ENCODE data around the gene SVEP1. TPM values are rescaled to one million over a fixed set of nuclear protein-coding genes. Genes with fewer than 3 reads are reported as not detected.

SVEP1 gene
- total and polyA plus RNA-seq, 7 experiments from 2014 or later, result 0.08 to 0.22 TPM; not detected in 5

DNA sequence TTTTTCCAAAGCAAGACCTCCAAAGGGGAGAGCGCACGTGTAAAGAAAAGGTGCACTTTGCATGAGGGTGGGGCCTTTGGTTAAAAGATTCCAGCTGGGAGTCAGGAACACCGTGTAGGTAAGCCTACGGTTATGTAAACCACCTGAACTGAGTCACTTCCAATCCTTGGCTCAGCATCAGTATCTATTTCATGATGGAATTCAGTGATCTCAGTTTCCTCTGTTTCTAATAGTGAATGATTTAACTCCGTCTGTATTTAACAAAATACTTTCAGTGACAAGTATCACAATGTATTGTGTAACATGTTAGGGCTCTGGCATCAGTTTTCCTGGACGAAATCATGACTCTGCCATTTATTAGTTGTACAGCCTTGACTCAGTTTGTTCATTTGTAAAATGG lies 1.3 kb upstream of the SVEP1 start:
- Histone ChIP-seq H3K27me3 (ENCODE audit: control insufficient read depth in 2 of 2, insufficient read depth in 2 of 2, low read length in 2 of 2) (no peaks in the 10 kb centered on the region), H3K4me3 (ENCODE audit: low read length) (no peak overlapping the region), H3K36me3 (ENCODE audit: control insufficient read depth in 2 of 3, insufficient read depth in 3 of 3, low read length in 3 of 3) (no peaks in the 10 kb centered on the region), H3K9me3 (ENCODE audit: control insufficient read depth in 2 of 3, low read length in 3 of 3) (no peaks in the 10 kb centered on the region), H3K27ac (ENCODE audit: low read depth, low read length) (no peak overlapping the region), H3K4me1 (ENCODE audit: control insufficient read depth in 2 of 2, insufficient read depth in 2 of 2, low read length in 2 of 2) (no peaks in the 10 kb centered on the region)
- H3K27me3 Mint-ChIP-seq, result peaks cover 37 to 50% (median 38%) of the 10 kb centered on the region in 5 donors
- H3K27ac Mint-ChIP-seq, result no peak overlapping the region
- H3K4me3 Mint-ChIP-seq, result no peak overlapping the region
- intact Hi-C loops (cut with micrococcal nuclease), result no loop called here
- no peak for ATAC-seq
- no peak for DNase-seq
- peaks cover 0 to 4% (median 0%) of the 10 kb centered on the region in 5 donors for H3K36me3 Mint-ChIP-seq
- POLR2A ChIA-PET, result no interaction called here
- peaks cover 0 to 14% (median 2%) of the 10 kb centered on the region in 11 donors for H3K9me3 Mint-ChIP-seq
- H3K4me1 Mint-ChIP-seq, result peaks cover 0 to 4% (median 0%) of the 10 kb centered on the region in 7 donors
- CTCF ChIA-PET, result no interaction called here

DNA sequence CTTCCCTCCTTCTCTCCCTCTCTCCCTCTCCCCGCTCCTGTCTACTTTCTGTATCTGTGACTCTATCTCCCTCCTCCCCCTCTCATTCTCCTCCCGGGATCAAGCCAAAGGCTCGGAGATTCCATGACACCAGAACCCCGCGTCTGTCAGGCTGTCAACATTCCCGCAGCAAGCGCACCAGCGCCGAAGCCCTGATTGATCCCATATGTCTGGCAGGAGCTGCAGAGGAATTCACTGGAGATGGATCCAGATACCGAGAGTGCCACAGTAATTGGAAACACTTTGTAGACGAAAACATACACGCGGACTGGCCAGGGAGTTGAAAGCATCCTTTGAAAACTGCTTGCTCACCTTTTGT lies 300 bp upstream of the SVEP1 start:
- ChIA-PET CTCF (no interaction called here), POLR2A (no interaction called here)
- Histone ChIP-seq H3K9me3 (ENCODE audit: control insufficient read depth in 2 of 3, low read length in 3 of 3) (no peaks in the 10 kb centered on the region), H3K36me3 (ENCODE audit: control insufficient read depth in 2 of 3, insufficient read depth in 3 of 3, low read length in 3 of 3) (no peaks in the 10 kb centered on the region), H3K4me1 (ENCODE audit: control insufficient read depth in 2 of 2, insufficient read depth in 2 of 2, low read length in 2 of 2) (no peaks in the 10 kb centered on the region), H3K27me3 (ENCODE audit: control insufficient read depth in 2 of 2, insufficient read depth in 2 of 2, low read length in 2 of 2) (no peaks in the 10 kb centered on the region), H3K27ac (ENCODE audit: low read depth, low read length) (no peak overlapping the region), H3K4me3 (ENCODE audit: low read length) (no peak overlapping the region)
- ATAC-seq (no peak), DNase-seq (no peak)
- Mint-ChIP-seq H3K27ac (no peak overlapping the region), H3K36me3 (peaks cover 0 to 4% (median 0%) of the 10 kb centered on the region in 5 donors), H3K27me3 (peaks cover 37 to 51% (median 38%) of the 10 kb centered on the region in 5 donors), H3K9me3 (peaks cover 0 to 10% (median under 1%) of the 10 kb centered on the region in 11 donors), H3K4me3 (peak overlapping the region in 1 of 10 donors; percentile 51), H3K4me1 (peaks cover 0 to 4% (median 0%) of the 10 kb centered on the region in 7 donors)
- intact Hi-C loops (cut with micrococcal nuclease), result no loop called here

DNA sequence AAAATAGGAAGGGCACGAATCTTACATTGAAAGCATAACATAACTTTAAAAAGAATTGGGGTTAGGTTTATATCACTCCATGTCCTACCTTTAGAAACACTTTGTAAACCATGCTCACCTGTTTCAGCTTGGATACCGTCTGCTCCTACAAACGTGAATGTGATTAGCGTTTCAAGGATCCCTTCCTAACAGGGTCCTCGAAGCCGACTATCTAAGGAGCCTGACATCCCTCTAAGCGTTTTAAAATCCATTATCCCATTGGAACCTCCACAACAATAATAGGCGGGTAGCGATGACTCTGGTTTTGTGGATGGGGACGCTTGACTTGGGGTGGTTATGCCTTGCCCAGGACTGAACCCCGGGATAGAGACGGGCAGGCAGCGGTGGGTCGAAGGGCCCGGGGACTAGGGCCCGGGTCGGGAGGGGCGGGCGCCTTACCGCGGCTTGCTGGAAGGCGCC lies 937 bp downstream of the SVEP1 start:
- Histone ChIP-seq H3K4me3 (ENCODE audit: low read length) (no peak overlapping the region), H3K9me3 (ENCODE audit: control insufficient read depth in 2 of 3, low read length in 3 of 3) (no peaks in the 10 kb centered on the region), H3K27me3 (ENCODE audit: control insufficient read depth in 2 of 2, insufficient read depth in 2 of 2, low read length in 2 of 2) (no peaks in the 10 kb centered on the region), H3K27ac (ENCODE audit: low read depth, low read length) (no peak overlapping the region), H3K36me3 (ENCODE audit: control insufficient read depth in 2 of 3, insufficient read depth in 3 of 3, low read length in 3 of 3) (no peaks in the 10 kb centered on the region), H3K4me1 (ENCODE audit: control insufficient read depth in 2 of 2, insufficient read depth in 2 of 2, low read length in 2 of 2) (no peaks in the 10 kb centered on the region)
- H3K4me3 Mint-ChIP-seq, result no peak overlapping the region
- peaks cover 0 to 4% (median 0%) of the 10 kb centered on the region in 7 donors for H3K4me1 Mint-ChIP-seq
- CTCF ChIA-PET, result no interaction called here
- intact Hi-C loops (cut with micrococcal nuclease), result no loop called here
- peaks cover 37 to 47% (median 38%) of the 10 kb centered on the region in 5 donors for H3K27me3 Mint-ChIP-seq
- no peak for DNase-seq
- no peak for ATAC-seq
- H3K36me3 Mint-ChIP-seq, result peaks cover 0 to 4% (median 0%) of the 10 kb centered on the region in 5 donors
- POLR2A ChIA-PET, result no interaction called here
- peaks cover 0 to 10% (median 0%) of the 10 kb centered on the region in 11 donors for H3K9me3 Mint-ChIP-seq
- H3K27ac Mint-ChIP-seq, result no peak overlapping the region

DNA sequence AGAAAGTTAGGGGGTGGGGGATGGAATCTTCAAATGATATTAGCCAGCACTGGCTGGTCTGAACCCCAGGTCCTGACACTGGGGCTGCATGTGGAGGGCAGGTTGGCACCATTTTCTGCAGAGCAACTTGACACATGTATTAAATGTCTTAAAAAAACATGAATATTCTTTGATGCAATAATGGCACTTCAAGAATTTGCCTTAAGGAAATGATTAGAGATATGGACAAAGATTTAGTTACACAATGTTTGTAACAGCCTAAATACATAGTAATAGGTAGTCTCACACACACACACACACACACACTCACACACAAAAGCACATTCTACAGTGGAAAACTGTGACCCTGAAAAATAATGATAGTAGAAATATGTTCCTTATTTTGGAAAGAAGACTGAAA lies 3.6 kb downstream of the SVEP1 start:
- Mint-ChIP-seq H3K4me3 (no peak overlapping the region), H3K27ac (no peak overlapping the region), H3K27me3 (peaks cover 34 to 42% (median 40%) of the 10 kb centered on the region in 5 donors), H3K9me3 (peaks cover 0 to 6% (median 0%) of the 10 kb centered on the region in 11 donors), H3K4me1 (peaks cover 0 to 4% (median 0%) of the 10 kb centered on the region in 7 donors), H3K36me3 (peaks cover 0 to 4% (median 0%) of the 10 kb centered on the region in 5 donors)
- no peaks in the 10 kb centered on the region for H3K9me3 ChIP-seq (ENCODE audit: control insufficient read depth in 2 of 3, low read length in 3 of 3)
- ATAC-seq (no peak), DNase-seq (no peak)
- intact Hi-C loops (cut with micrococcal nuclease), result no loop called here
- H3K4me1 ChIP-seq (ENCODE audit: control insufficient read depth in 2 of 2, insufficient read depth in 2 of 2, low read length in 2 of 2), result no peaks in the 10 kb centered on the region
- ChIA-PET CTCF (no interaction called here), POLR2A (no interaction called here)
- H3K27me3 ChIP-seq (ENCODE audit: control insufficient read depth in 2 of 2, insufficient read depth in 2 of 2, low read length in 2 of 2), result no peaks in the 10 kb centered on the region
- H3K4me3 ChIP-seq (ENCODE audit: low read length), result no peak overlapping the region
- no peaks in the 10 kb centered on the region for H3K36me3 ChIP-seq (ENCODE audit: control insufficient read depth in 2 of 3, insufficient read depth in 3 of 3, low read length in 3 of 3)
- no peak overlapping the region for H3K27ac ChIP-seq (ENCODE audit: low read depth, low read length)

DNA sequence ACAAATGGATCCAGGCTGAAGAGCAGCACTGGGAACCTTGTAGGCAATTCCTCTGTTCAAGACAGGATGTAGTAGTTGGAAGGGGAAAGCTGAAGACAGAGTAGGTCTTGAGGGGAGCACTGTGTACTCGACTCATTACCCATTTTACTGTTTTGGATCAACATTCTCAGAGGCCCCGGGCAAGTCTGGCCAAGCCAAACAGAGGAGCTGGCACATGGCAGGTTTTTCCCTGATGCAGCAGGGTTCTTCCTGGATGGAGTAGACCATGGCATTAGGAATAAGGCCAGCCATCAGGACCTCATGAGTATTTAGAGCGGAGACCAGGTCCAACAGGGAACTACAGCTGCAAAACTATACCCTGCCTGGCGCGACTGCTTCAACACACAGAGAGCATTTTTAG lies 4.4 kb downstream of the SVEP1 start:
- no peak overlapping the region for H3K4me3 Mint-ChIP-seq
- Histone ChIP-seq H3K27ac (ENCODE audit: low read depth, low read length) (no peak overlapping the region), H3K27me3 (ENCODE audit: control insufficient read depth in 2 of 2, insufficient read depth in 2 of 2, low read length in 2 of 2) (no peaks in the 10 kb centered on the region), H3K4me3 (ENCODE audit: low read length) (no peak overlapping the region), H3K4me1 (ENCODE audit: control insufficient read depth in 2 of 2, insufficient read depth in 2 of 2, low read length in 2 of 2) (no peaks in the 10 kb centered on the region), H3K36me3 (ENCODE audit: control insufficient read depth in 2 of 3, insufficient read depth in 3 of 3, low read length in 3 of 3) (no peaks in the 10 kb centered on the region), H3K9me3 (ENCODE audit: control insufficient read depth in 2 of 3, low read length in 3 of 3) (no peaks in the 10 kb centered on the region)
- POLR2A ChIA-PET, result no interaction called here
- H3K4me1 Mint-ChIP-seq, result peaks cover 0 to 4% (median 0%) of the 10 kb centered on the region in 7 donors
- H3K36me3 Mint-ChIP-seq, result peaks cover 0 to 4% (median 0%) of the 10 kb centered on the region in 5 donors
- intact Hi-C loops (cut with micrococcal nuclease), result no loop called here
- CTCF ChIA-PET, result no interaction called here
- H3K27me3 Mint-ChIP-seq, result peaks cover 27 to 35% (median 32%) of the 10 kb centered on the region in 5 donors
- no peak overlapping the region for H3K27ac Mint-ChIP-seq
- ATAC-seq (no peak), DNase-seq (no peak)
- peaks cover 0 to 6% (median 0%) of the 10 kb centered on the region in 11 donors for H3K9me3 Mint-ChIP-seq

DNA sequence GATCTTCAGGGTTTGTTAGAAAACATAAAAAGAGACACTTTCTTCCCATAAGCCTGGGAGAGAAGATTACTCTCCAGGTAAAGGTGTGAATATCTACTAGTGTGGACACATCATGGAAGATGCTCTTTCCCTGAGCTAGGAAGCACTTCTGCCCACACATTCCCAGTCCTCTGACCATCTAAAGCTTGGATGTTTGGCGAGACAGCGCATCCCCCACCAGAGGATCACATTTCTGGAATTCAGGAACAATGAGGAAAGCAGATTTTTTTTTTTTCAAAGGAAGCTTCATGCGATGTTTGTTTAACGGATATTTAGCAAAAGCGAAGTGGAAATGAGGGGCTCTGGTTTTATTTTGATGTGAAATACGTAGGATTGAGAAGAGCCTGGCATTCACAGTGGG lies 6.2 kb downstream of the SVEP1 start:
- Mint-ChIP-seq H3K27me3 (peaks cover 13 to 20% (median 17%) of the 10 kb centered on the region in 5 donors), H3K4me1 (no peaks in the 10 kb centered on the region), H3K9me3 (peaks cover 0 to 5% (median 0%) of the 10 kb centered on the region in 11 donors), H3K27ac (no peak overlapping the region), H3K4me3 (no peak overlapping the region), H3K36me3 (no peaks in the 10 kb centered on the region)
- no peaks in the 10 kb centered on the region for H3K4me1 ChIP-seq (ENCODE audit: control insufficient read depth in 2 of 2, insufficient read depth in 2 of 2, low read length in 2 of 2)
- ATAC-seq (no peak), DNase-seq (no peak)
- H3K4me3 ChIP-seq (ENCODE audit: low read length), result no peak overlapping the region
- intact Hi-C loops (cut with micrococcal nuclease), result no loop called here
- no peaks in the 10 kb centered on the region for H3K36me3 ChIP-seq (ENCODE audit: control insufficient read depth in 2 of 3, insufficient read depth in 3 of 3, low read length in 3 of 3)
- H3K27me3 ChIP-seq (ENCODE audit: control insufficient read depth in 2 of 2, insufficient read depth in 2 of 2, low read length in 2 of 2), result no peaks in the 10 kb centered on the region
- POLR2A ChIA-PET, result no interaction called here
- CTCF ChIA-PET, result no interaction called here
- H3K9me3 ChIP-seq (ENCODE audit: control insufficient read depth in 2 of 3, low read length in 3 of 3), result no peaks in the 10 kb centered on the region
- H3K27ac ChIP-seq (ENCODE audit: low read depth, low read length), result no peak overlapping the region

DNA sequence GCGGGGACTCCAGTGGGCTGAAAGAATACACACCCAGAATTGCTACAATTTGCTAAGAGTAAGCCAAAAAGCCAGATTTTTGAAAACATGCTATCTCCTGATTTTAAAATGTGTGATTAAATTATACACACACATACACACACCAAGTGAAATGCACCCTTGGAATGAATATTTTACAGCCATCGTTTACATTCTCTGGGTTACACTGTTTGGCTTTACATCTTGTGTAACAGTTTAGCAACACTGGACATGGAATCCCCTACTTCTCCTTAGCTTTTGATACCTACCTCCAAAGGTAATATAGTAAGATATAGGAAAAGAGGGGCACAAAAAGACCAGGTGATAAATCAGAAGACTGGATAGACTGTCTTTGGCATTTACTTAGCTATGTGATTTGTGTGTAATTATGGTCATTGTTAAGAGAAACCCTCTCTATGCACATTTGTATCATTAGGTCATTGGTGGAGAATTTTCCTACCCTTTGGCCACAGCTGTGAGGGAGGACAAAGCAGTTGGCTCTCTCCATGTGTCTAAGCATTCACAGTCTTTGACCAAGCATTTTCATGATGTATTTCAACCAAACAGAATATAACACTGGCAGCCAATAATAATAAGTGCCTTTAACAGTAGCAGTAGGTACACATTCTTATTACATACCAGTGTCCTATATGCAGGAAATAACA lies 7.6 kb downstream of the SVEP1 start:
- Mint-ChIP-seq H3K36me3 (no peaks in the 10 kb centered on the region), H3K27ac (no peak overlapping the region), H3K4me1 (no peaks in the 10 kb centered on the region), H3K9me3 (peaks cover 0 to 5% (median 0%) of the 10 kb centered on the region in 11 donors), H3K4me3 (no peak overlapping the region), H3K27me3 (peaks cover 0 to 7% (median 5%) of the 10 kb centered on the region in 5 donors)
- ATAC-seq (no peak), DNase-seq (no peak)
- ChIA-PET CTCF (no interaction called here), POLR2A (no interaction called here)
- H3K36me3 ChIP-seq (ENCODE audit: control insufficient read depth in 2 of 3, insufficient read depth in 3 of 3, low read length in 3 of 3), result no peaks in the 10 kb centered on the region
- intact Hi-C loops (cut with micrococcal nuclease), result no loop called here
- no peaks in the 10 kb centered on the region for H3K9me3 ChIP-seq (ENCODE audit: control insufficient read depth in 2 of 3, low read length in 3 of 3)
- H3K27ac ChIP-seq (ENCODE audit: low read depth, low read length), result no peak overlapping the region
- H3K4me3 ChIP-seq (ENCODE audit: low read length), result no peak overlapping the region
- no peaks in the 10 kb centered on the region for H3K4me1 ChIP-seq (ENCODE audit: control insufficient read depth in 2 of 2, insufficient read depth in 2 of 2, low read length in 2 of 2)
- no peaks in the 10 kb centered on the region for H3K27me3 ChIP-seq (ENCODE audit: control insufficient read depth in 2 of 2, insufficient read depth in 2 of 2, low read length in 2 of 2)
